T-helper 1 cell (primary cell): ENCODE results near the gene RSPO1.

Source experiments
- DNase-seq, 5 donors: peaks; one replicate each; pipeline ENCODE4 v3.0.0-alpha.2; 2012 to 2020

Gene RSPO1

DNA sequence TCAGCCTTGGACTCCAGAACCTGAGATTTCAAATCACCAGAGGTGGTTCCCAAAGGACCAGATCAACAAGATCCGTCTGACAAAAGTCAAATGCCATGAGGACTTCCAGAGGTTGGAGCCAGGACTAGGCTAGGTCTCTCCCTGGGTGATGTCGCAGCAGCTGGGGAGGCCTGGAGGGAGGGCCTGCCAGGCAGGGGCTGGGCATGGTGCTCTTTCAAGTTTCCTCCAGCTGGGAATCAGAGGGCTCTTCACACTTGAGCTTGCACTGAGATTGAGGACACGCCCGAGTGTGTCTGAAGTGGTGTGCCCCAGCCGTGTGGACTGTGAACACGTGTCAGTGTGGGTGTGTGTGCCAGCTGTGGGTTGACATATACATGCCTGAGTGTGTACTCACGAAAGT lies 21.3 kb upstream of the RSPO1 start:
- DNase-seq, result no peak

DNA sequence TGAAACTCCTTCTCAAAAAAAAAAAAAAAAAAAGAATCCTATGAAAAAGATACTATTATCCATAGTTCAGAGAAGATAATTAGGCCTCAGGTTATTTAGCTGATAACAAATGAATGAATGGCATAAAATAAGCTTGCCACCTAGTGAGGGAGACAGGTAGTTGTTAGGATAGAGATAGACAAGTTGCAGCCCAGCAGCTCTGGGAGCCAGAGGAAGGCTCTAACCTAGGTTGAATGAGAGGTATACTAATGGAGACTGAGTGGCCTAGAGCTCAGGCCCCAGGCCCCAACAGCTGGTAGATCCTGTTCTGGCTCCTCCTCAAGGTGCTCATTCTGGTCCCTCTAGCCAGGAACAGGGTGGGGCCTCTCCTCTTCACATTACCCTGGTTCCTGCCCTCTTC lies 20.6 kb upstream of the RSPO1 start:
- DNase-seq, result no peak

DNA sequence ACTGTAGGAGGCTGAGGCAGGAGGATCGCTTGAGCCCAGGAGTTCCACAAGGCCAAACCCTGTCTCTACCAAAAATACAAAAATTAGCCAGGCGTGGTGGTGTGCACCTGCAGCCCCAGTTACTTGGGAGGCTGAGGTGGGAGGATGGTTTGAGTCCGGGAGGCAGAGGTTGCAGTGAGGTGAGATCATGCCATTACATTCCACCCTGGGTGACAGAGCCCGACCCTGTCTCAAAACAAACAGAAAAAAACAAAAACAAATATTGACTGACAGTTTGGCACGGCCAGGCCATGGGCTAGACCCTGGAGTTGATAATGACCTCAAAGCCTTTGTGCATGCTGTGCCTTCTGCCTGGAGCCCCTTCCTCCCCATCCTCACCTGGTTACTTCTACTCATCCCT lies 19.2 kb upstream of the RSPO1 start:
- no peak for DNase-seq

GRCh38 chr1:37652976-37653375 lies 18.3 kb upstream of the RSPO1 start:
- DNase-seq, result no peak

GRCh38 chr1:37651803-37652202 lies 17.1 kb upstream of the RSPO1 start:
- no peak for DNase-seq

- no peak for DNase-seq
Measured at GRCh38 chr1:37650721-37651120, 16.0 kb upstream of the RSPO1 start.

DNA sequence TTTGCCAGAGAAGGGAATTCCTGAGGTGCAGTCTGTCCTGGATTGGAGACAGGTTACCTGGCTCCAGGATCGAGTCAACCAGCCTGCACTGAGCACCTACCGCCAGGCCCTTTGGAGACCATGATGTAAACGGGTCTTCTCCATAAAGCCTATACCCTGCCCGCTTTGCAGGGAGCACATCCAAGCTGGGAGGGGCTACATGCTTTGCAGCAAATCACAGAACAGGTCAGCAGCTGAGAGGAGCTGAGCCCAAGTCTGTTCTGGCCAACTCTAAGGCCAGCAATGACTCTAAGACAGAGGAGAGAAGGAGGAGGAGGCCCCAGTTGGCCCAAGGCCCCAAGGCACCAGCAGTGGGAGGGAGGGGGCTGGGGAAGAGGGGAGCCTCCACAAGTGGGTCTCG lies 15.5 kb upstream of the RSPO1 start:
- DNase-seq, result no peak

DNA sequence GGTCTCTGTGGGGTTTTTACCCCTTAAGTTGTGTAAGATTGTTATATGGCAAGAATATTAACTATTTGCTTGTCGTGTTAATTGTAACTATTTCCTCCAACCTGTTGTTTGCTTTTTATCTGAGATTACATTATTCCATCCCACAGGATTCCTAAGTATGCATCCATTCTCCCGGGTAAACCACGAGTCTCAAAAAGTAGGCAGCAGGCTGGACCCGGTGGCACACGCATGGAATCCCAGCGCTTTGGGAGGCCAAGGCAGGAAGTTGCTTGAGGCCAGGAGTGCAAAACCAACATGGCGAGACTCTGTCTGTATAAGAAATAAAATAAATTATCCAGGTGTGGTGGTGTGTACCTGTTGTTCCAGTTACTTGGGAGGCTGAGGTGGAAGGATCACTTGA lies 12.6 kb upstream of the RSPO1 start:
- no peak for DNase-seq

GRCh38 chr1:37641059-37641458 lies 6.4 kb upstream of the RSPO1 start:
- no peak for DNase-seq

- no peak for DNase-seq
Measured at GRCh38 chr1:37636435-37636834, 1.7 kb upstream of the RSPO1 start.

GRCh38 chr1:37634992-37635902 lies 555 bp upstream of the RSPO1 start:
- no peak for DNase-seq

- no peak for DNase-seq
Measured at GRCh38 chr1:37633938-37634243, 801 bp downstream of the RSPO1 start.

GRCh38 chr1:37633040-37633937 lies 1.4 kb downstream of the RSPO1 start:
- DNase-seq, result no peak

- DNase-seq, result no peak
Measured at GRCh38 chr1:37631036-37631435, 3.7 kb downstream of the RSPO1 start.

GRCh38 chr1:37630426-37631028 lies 4.2 kb downstream of the RSPO1 start:
- no peak for DNase-seq

DNA sequence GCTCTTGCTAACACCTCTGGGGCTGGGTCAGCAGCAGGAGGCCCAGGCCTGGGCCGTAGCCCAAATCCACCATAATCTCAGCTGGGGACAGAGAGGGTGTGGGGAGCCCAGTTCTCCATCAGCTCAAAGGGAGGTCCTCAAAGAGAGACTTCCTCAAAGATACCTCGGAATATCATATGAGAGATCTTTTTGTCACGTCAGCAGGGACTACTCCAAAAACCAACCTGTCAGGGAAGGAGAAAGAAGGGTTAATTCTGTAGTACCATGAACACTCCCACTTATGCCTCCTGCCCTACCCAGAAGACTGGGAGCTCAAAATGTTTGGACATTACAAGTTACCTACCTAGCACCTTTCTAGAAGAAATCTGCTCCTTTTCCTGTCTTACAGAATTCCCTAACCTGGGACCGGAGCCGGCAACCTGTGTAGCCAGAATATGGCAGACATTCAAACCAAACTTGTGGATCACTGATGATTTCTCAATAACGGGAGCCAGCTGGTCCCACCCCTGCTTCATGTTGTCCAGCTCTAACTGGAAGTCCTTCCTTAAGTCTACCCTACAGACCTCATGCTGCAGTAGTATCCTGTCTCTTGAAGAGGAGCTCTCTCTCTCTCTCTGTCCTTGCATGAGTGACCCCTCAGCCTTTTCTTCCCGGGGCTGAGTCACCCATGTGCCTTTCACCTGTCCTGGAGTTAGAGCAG lies 4.8 kb downstream of the RSPO1 start:
- DNase-seq, result no peak

GRCh38 chr1:37629008-37629407 lies 5.7 kb downstream of the RSPO1 start:
- no peak for DNase-seq

- DNase-seq, result no peak
Measured at GRCh38 chr1:37628026-37628556, 6.6 kb downstream of the RSPO1 start.

DNA sequence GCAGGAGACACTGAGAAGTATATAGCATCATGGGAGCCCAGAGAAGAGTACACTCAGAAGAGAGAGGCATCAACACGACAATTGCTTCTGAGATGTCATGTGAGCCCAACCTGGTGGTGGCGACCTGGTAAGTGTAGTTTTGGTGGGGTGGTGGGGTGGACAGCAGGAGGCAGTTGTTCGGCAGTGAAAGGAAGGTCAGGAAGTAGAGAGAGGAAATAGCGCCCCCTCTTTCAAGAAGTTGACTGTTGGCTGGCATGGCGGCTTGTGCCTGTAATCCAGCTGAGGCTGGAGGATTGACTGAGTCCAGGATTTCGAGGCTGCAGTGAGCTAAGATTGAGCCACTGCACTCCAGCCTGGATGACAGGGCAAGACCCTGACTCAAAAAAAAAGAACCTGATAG lies 12.6 kb downstream of the RSPO1 start:
- no peak for DNase-seq

- no peak for DNase-seq
Measured at GRCh38 chr1:37621326-37621870, 13.3 kb downstream of the RSPO1 start.

DNA sequence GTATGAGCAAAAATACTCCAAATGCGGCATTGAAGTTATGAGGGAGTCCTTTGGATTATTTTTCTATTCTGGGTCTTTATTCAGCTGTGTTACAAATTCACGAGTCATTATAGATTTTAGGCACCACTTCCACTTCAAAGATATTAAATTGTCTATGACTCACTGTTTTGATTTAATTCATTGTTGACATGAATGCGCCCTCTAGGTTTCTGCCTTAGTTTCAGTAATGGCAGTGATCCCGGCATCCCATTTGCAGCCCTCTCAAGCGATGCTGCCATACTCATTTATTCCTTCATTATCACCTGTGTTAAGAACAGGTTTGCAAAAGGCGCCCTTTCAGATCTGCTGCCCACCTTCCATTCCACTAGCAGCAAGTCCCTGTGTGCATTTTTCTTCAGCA lies 14.0 kb downstream of the RSPO1 start:
- no peak for DNase-seq

- DNase-seq, result no peak
Measured at GRCh38 chr1:37616330-37616729, 18.4 kb downstream of the RSPO1 start.
